A673 (cell line): ENCODE data around the gene OBSCN. TPM values are rescaled to one million over a fixed set of nuclear protein-coding genes. Genes with fewer than 3 reads are reported as not detected.
A peak's percentile ranks its signal among the peaks of the same experiment; 100 is the strongest.

Experiments
- BruUV-seq: library from RNA; stranded (reverse); fragments of 400-500 nt; replicated peaks from 2 replicates; lab custom pipeline; 2021; lab: Mats Ljungman, UMichigan
- CTCF ChIA-PET: fragments of 300-600 bp; sonication (Branson Sonifier 250); formaldehyde crosslinking; loops from one replicate; lab custom pipeline; 2022; ENCODE audit warnings: antibody characterized with exemption; lab: Charles Lee
- POLR2A ChIA-PET: fragments of 300-600 bp; sonication (Branson Sonifier 250); formaldehyde crosslinking; loops from one replicate; lab custom pipeline; 2022; ENCODE audit warnings: antibody characterized with exemption; ENCODE audit not compliant: low non-redundant PET; lab: Charles Lee
- DNase-seq: peaks from one replicate; pipeline ENCODE4 v3.0.0-alpha.2; 2015; ENCODE audit warnings: low spot score
- H3K27ac ChIP-seq: fragments of 200-600 bp; sonication (generic); 2 replicates; pipeline ENCODE4 v1.5.1; 2016; ENCODE audit warnings: mixed run types, low read depth, mild to moderate bottlenecking, mixed read lengths, antibody characterized with exemption, low read length; ENCODE audit not compliant: poor library complexity, severe bottlenecking
- H3K27me3 ChIP-seq: fragments of 200-600 bp; sonication (generic); replicated peaks from 2 replicates; pipeline ENCODE4 v1.6.1; 2017; ENCODE audit warnings: mixed run types, low read depth, mild to moderate bottlenecking, mixed read lengths, antibody characterized with exemption, low read length; ENCODE audit not compliant: insufficient read depth, poor library complexity
- H3K36me3 ChIP-seq: fragments of 200-600 bp; sonication (generic); 2 replicates; pipeline ENCODE4 v1.6.1; 2016; ENCODE audit warnings: mixed run types, mild to moderate bottlenecking, mixed read lengths, antibody characterized with exemption, low read length; ENCODE audit not compliant: insufficient read depth, poor library complexity, severe bottlenecking
- H3K4me1 ChIP-seq: fragments of 200-600 bp; sonication (generic); 2 replicates; pipeline ENCODE4 v1.6.1; 2017; ENCODE audit warnings: mixed run types, mild to moderate bottlenecking, mixed read lengths, antibody characterized with exemption, low read length; ENCODE audit not compliant: insufficient read depth, poor library complexity, severe bottlenecking
- H3K4me3 ChIP-seq: fragments of 200-600 bp; sonication (generic); 2 replicates; pipeline ENCODE4 v1.5.1; 2016; ENCODE audit warnings: low read depth, mixed run types, mild to moderate bottlenecking, mixed read lengths, low read length; ENCODE audit not compliant: poor library complexity, severe bottlenecking
- H3K9me3 ChIP-seq: fragments of 200-600 bp; sonication (generic); 2 replicates; pipeline ENCODE4 v1.6.1; 2016; ENCODE audit warnings: mixed run types, low read depth, mild to moderate bottlenecking, mixed read lengths, antibody characterized with exemption, low read length; ENCODE audit not compliant: poor library complexity, severe bottlenecking
- CTCF ChIP-seq: fragments of 300-800, 200-600 bp; sonication (generic); conservative IDR thresholded peaks from 2 replicates; pipeline ENCODE4 v1.5.1; 2017; ENCODE audit warnings: low read depth, mild to moderate bottlenecking, antibody characterized with exemption, low read length, moderate library complexity, mixed read lengths
- EZH2 ChIP-seq: fragments of 200-600 bp; sonication (generic); IDR thresholded peaks from 2 replicates; pipeline ENCODE4 v1.6.1; 2017; ENCODE audit warnings: borderline replicate concordance, low read depth, mild to moderate bottlenecking, mixed read lengths, antibody characterized with exemption, low read length; ENCODE audit not compliant: poor library complexity, severe bottlenecking
- intact Hi-C: fragments of 100-400 bp; cut with micrococcal nuclease; formaldehyde crosslinking; loops from one replicate; pipeline ENCODE4 v1.10.0; 2022; ENCODE audit not compliant: unreplicated experiment
- total RNA-seq: library from RNA; stranded (reverse); gene quantifications from 2 replicates; pipeline ENCODE4 v1.2.3, GENCODE V29; 2021

OBSCN gene
- total RNA-seq, 1 experiment from 2014 or later: 37.7 TPM

DNA sequence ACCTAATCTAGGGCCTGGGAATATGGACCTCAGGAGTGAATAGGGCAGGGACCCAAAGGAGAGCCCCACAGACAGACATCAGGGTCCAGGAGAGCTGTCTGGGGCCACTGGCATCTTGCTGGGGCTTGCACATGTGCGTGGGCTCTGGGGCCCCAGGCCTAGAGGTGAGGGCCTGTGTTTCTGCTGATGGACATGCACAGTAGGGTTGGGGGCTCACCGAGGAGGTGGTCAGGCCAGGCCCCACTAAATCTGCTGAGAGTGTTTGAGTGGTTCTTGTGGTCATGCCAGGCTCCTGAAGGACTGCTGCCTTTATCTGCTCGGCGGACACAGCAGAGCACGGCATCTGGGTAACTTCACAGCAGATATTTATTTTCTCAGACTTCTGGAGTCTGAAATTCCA, 87.4 kb downstream of the OBSCN start:
- Histone ChIP-seq H3K9me3 (peaks cover 7% of the 10 kb centered on the region), H3K27ac (no peak overlapping the region), H3K36me3 (peaks cover 4% of the 10 kb centered on the region), H3K27me3 (no peaks in the 10 kb centered on the region), H3K4me3 (no peak overlapping the region), H3K4me1 (no peaks in the 10 kb centered on the region)
- ChIA-PET CTCF (no interaction called here), POLR2A (no interaction called here)
- TF ChIP-seq EZH2 (no peak), CTCF (no peak)
- no peak for DNase-seq
- BruUV-seq: no TSS peak
- intact Hi-C loops: no loop called here

DNA sequence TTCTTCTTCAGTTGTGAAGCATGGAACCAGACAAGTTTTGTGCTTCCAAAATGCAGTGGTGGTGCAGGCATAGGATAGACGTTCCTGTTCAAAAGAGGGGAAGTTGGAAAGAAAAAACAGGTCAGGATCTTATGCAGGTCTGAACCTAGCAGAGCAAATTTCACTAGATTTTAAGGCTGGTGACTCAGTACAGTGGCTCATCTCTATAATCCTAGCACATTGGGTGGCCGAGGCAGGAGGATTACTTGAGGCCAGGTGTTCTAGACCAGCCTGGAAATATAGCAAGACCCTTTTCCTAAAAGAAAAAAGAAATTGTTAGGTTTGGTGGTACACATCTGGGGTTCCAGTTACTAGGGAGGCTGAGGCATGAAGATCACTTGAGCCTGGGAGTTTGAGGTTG, 88.1 kb downstream of the OBSCN start:
- no peak for TF ChIP-seq EZH2
- TF ChIP-seq CTCF: no peak
- H3K27ac ChIP-seq: no peak overlapping the region
- no peak overlapping the region for H3K4me3 ChIP-seq
- peaks cover 8% of the 10 kb centered on the region for H3K9me3 ChIP-seq
- CTCF ChIA-PET: no interaction called here
- TSS peak; percentile 17 for BruUV-seq
- no peaks in the 10 kb centered on the region for H3K27me3 ChIP-seq
- DNase-seq: no peak
- intact Hi-C loops: no loop called here
- no peaks in the 10 kb centered on the region for H3K4me1 ChIP-seq
- POLR2A ChIA-PET: no interaction called here
- peaks cover 4% of the 10 kb centered on the region for H3K36me3 ChIP-seq

- DNase-seq: no peak
- no peak overlapping the region for H3K4me3 ChIP-seq
- no peak overlapping the region for H3K27ac ChIP-seq
- POLR2A ChIA-PET: no interaction called here
- intact Hi-C loops: no loop called here
- TF ChIP-seq CTCF (no peak), EZH2 (no peak)
- H3K4me1 ChIP-seq: no peaks in the 10 kb centered on the region
- CTCF ChIA-PET: no interaction called here
- H3K36me3 ChIP-seq: peaks cover 8% of the 10 kb centered on the region
- no TSS peak for BruUV-seq
- H3K27me3 ChIP-seq: no peaks in the 10 kb centered on the region
- H3K9me3 ChIP-seq: peaks cover 21% of the 10 kb centered on the region
Observed at GRCh38 chr1:228297242-228297641, 89.4 kb downstream of the OBSCN start.
